HG03196 (cell line): ENCODE data around the gene SAMD4B.

Source experiments
- ATAC-seq: cut with Tn5 transposase; IDR thresholded peaks from one replicate; pipeline ENCODE4 v1.9.1; 2021; ENCODE audit not compliant: unreplicated experiment

The SAMD4B gene

GRCh38 chr19:39420769-39421168 is 78.5 kb downstream of the SAMD4B start:
- ATAC-seq, result no peak

GRCh38 chr19:39422020-39422419 is 79.8 kb downstream of the SAMD4B start:
- no peak for ATAC-seq

- no peak for ATAC-seq
These were observed 81.3 kb downstream of the SAMD4B start for GRCh38 chr19:39423258-39424086.

- no peak for ATAC-seq
These were observed 82.7 kb downstream of the SAMD4B start for GRCh38 chr19:39424934-39425333.

- ATAC-seq, result no peak
These were observed 83.5 kb downstream of the SAMD4B start for GRCh38 chr19:39425744-39426143.

GRCh38 chr19:39426170-39426569 is 83.9 kb downstream of the SAMD4B start:
- no peak for ATAC-seq

GRCh38 chr19:39427707-39428106 is 85.5 kb downstream of the SAMD4B start:
- ATAC-seq, result no peak

- no peak for ATAC-seq
These were observed 86.3 kb downstream of the SAMD4B start for GRCh38 chr19:39428283-39429112.

GRCh38 chr19:39430675-39431593 is 88.7 kb downstream of the SAMD4B start:
- no peak for ATAC-seq

- no peak for ATAC-seq
These were observed 90.4 kb downstream of the SAMD4B start for GRCh38 chr19:39432677-39433025.

- no peak for ATAC-seq
These were observed 91.4 kb downstream of the SAMD4B start for GRCh38 chr19:39433480-39434079.

GRCh38 chr19:39434123-39435076 is 92.2 kb downstream of the SAMD4B start:
- no peak for ATAC-seq
